SK-N-SH treated with all-trans-retinoic acid at 6 μM for 48 hours (cell line): ENCODE results near the gene NTSR2.

Experiments
- ARNTL ChIP-seq: fragments of 450-650 bp; formaldehyde crosslinking; IDR thresholded peaks from 2 replicates; pipeline ENCODE4 v1.5.0; 2020; ENCODE audit warnings: low read depth, mild to moderate bottlenecking, moderate library complexity, borderline replicate concordance
- GLIS3 ChIP-seq: fragments of 250-450 bp; sonication (Bioruptor Pico); IDR thresholded peaks from 2 replicates; pipeline ENCODE4 v1.5.0; 2020; ENCODE audit warnings: mild to moderate bottlenecking, moderate library complexity
- ISL1 ChIP-seq: fragments of 250-450 bp; sonication (Bioruptor Pico); IDR thresholded peaks from 2 replicates; pipeline ENCODE4 v2.1.2; 2022; ENCODE audit warnings: mild to moderate bottlenecking, moderate library complexity
- PATZ1 ChIP-seq: fragments of 250-450 bp; sonication (Bioruptor Pico); IDR thresholded peaks from 2 replicates; pipeline ENCODE4 v1.8.0; 2020; ENCODE audit warnings: mild to moderate bottlenecking, moderate library complexity, borderline replicate concordance
- PPARA ChIP-seq: fragments of 250-450 bp; sonication (Bioruptor Pico); IDR thresholded peaks from 2 replicates; pipeline ENCODE4 v1.5.0; 2020; ENCODE audit warnings: mild to moderate bottlenecking, borderline replicate concordance
- RARB ChIP-seq: fragments of 250-450 bp; sonication (Bioruptor Pico); IDR thresholded peaks from 2 replicates; pipeline ENCODE4 v1.8.0; 2021; ENCODE audit warnings: mild to moderate bottlenecking, moderate library complexity
- TOX ChIP-seq: fragments of 250-450 bp; sonication (Bioruptor Pico); IDR thresholded peaks from 2 replicates; pipeline ENCODE4 v1.8.0; 2021; ENCODE audit warnings: mild to moderate bottlenecking, moderate library complexity, borderline replicate concordance
- ZFP3 ChIP-seq: fragments of 250-450 bp; sonication (Bioruptor Pico); IDR thresholded peaks from 2 replicates; pipeline ENCODE4 v1.5.0; 2020; ENCODE audit warnings: mild to moderate bottlenecking, moderate library complexity
- ZFP30 ChIP-seq: fragments of 450-650 bp; formaldehyde crosslinking; IDR thresholded peaks from 2 replicates; pipeline ENCODE4 v1.5.0; 2022; ENCODE audit warnings: mild to moderate bottlenecking, moderate library complexity
- ZNF565 ChIP-seq: fragments of 450-650 bp; formaldehyde crosslinking; conservative IDR thresholded peaks from 2 replicates; pipeline ENCODE4 v1.5.0; 2020; ENCODE audit warnings: low read depth, mild to moderate bottlenecking, moderate library complexity
- ZNF70 ChIP-seq: fragments of 450-650 bp; formaldehyde crosslinking; IDR thresholded peaks from 2 replicates; pipeline ENCODE4 v1.5.0; 2020; ENCODE audit warnings: mild to moderate bottlenecking, moderate library complexity

DNA sequence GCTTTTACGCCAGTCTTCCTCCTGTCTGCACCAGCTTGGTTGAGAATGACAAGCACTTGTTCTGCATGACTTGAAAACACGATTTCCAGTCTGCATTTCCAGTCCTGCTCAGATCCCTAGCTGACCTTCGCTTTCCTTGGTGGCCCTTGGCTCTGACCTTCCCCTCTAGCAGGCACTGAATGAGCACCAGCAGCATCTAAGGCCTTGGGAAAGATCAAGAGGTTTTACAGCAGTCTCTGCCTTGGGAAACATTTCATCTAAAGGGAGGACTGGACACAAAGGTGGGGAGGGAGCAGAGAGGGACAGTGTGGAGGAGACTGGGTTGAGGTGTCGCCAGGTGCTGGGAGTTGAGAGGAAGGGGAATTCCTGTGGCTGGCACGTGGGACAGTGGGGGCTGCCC, 30.5 kb downstream of the NTSR2 start:
- TF ChIP-seq GLIS3 (CRISPR knock-in tag) = no peak
- no peak for TF ChIP-seq PPARA
- no peak for TF ChIP-seq ARNTL (CRISPR knock-in tag)
- TF ChIP-seq ZFP30 = no peak
- no peak for TF ChIP-seq ZNF70 (CRISPR knock-in tag)
- no peak for TF ChIP-seq PATZ1
- TF ChIP-seq TOX (CRISPR knock-in tag) = no peak
- TF ChIP-seq ZFP3 = no peak
- TF ChIP-seq RARB = no peak
- no peak for TF ChIP-seq ZNF565 (CRISPR knock-in tag)
- no peak for TF ChIP-seq ISL1 (CRISPR knock-in tag)
